HEK293 (cell line): ENCODE results near the gene TIMM50.

Source experiments
- CTCF ChIA-PET: fragments of 350-600 bp; formaldehyde crosslinking; extraction: SDS; loops from one replicate; lab custom pipeline; 2021; ENCODE audit warnings: antibody characterized with exemption; lab: Yijun Ruan, JAX
- POLR2A ChIA-PET: fragments of 300-600 bp; formaldehyde crosslinking; extraction: SDS; loops from one replicate; lab custom pipeline; 2020; ENCODE audit warnings: antibody characterized with exemption, inconsistent platforms; lab: Yijun Ruan, JAX
- H3K27ac ChIP-seq: fragments of 200-500 bp; sonication (Bioruptor generic); 2 replicates; pipeline ENCODE4 v1.5.1; 2014; ENCODE audit warnings: low read depth, low read length, control low read depth, inconsistent platforms; ENCODE audit errors: extremely low read depth
- H3K36me3 ChIP-seq, 2 experiments: fragments of 200-500 bp in 1 of 2; sonication (Bioruptor generic) in 1 of 2; 1 replicate in 1 of 2; 2 replicates in 1 of 2; pipeline ENCODE4 v1.5.1; 2014 to 2017; ENCODE audit warnings: inconsistent platforms in 2 of 2, low read length in 2 of 2; ENCODE audit not compliant: control insufficient read depth in 2 of 2, insufficient read depth in 1 of 2
- H3K4me1 ChIP-seq: fragments of 200-500 bp; sonication (Bioruptor generic); 2 replicates; pipeline ENCODE4 v1.5.1; 2014; ENCODE audit warnings: mild to moderate bottlenecking, low read length, inconsistent platforms; ENCODE audit not compliant: control insufficient read depth, insufficient read depth
- H3K4me3 ChIP-seq: 2 replicates; pipeline ENCODE4 v1.5.1; 2011; ENCODE audit warnings: low read depth, mild to moderate bottlenecking, control low read depth, low read length, moderate library complexity
- H3K9me3 ChIP-seq: fragments of 200-500 bp; sonication (Bioruptor generic); 2 replicates; pipeline ENCODE4 v1.5.1; 2014; ENCODE audit warnings: low read depth, low read length, inconsistent platforms; ENCODE audit not compliant: control insufficient read depth, insufficient read depth
- BCL11A ChIP-seq: fragments of 450-650 bp; formaldehyde crosslinking; IDR thresholded peaks from 2 replicates; pipeline ENCODE4 v1.5.1; 2016; ENCODE audit warnings: low read depth, missing biosample characterization, missing genetic modification characterization
- HOXC10 ChIP-seq: sonication (generic); formaldehyde crosslinking; IDR thresholded peaks from 2 replicates; pipeline ENCODE4 v1.8.1; 2023; ENCODE audit warnings: mild to moderate bottlenecking, missing genetic modification reagents
- TSHZ1 ChIP-seq: fragments of 450-650 bp; formaldehyde crosslinking; IDR thresholded peaks from 2 replicates; pipeline ENCODE4 v1.5.1; 2016; ENCODE audit warnings: missing biosample characterization, missing genetic modification characterization, borderline replicate concordance
- ZBTB10 ChIP-seq: fragments of 450-650 bp; formaldehyde crosslinking; IDR thresholded peaks from 2 replicates; pipeline ENCODE4 v1.5.1; 2016; ENCODE audit warnings: missing biosample characterization, missing genetic modification characterization
- ZFP37 ChIP-seq: fragments of 450-650 bp; formaldehyde crosslinking; IDR thresholded peaks from 2 replicates; pipeline ENCODE4 v1.5.1; 2016; ENCODE audit warnings: missing biosample characterization, missing genetic modification characterization
- ZNF121 ChIP-seq: fragments of 450-650 bp; formaldehyde crosslinking; IDR thresholded peaks from 2 replicates; pipeline ENCODE4 v1.5.1; 2016; ENCODE audit warnings: missing biosample characterization, missing genetic modification characterization
- ZNF157 ChIP-seq: fragments of 450-650 bp; formaldehyde crosslinking; IDR thresholded peaks from 2 replicates; pipeline ENCODE4 v1.5.1; 2016; ENCODE audit warnings: missing biosample characterization, missing genetic modification characterization
- ZNF311 ChIP-seq: fragments of 450-650 bp; formaldehyde crosslinking; IDR thresholded peaks from 2 replicates; pipeline ENCODE4 v1.5.1; 2017; ENCODE audit warnings: missing biosample characterization, missing genetic modification characterization, borderline replicate concordance
- ZNF366 ChIP-seq: fragments of 450-650 bp; formaldehyde crosslinking; conservative IDR thresholded peaks from 2 replicates; pipeline ENCODE4 v1.5.1; 2016; ENCODE audit warnings: missing biosample characterization, missing genetic modification characterization
- ZNF398 ChIP-seq: fragments of 450-650 bp; formaldehyde crosslinking; IDR thresholded peaks from 2 replicates; pipeline ENCODE4 v1.5.1; 2017; ENCODE audit warnings: missing biosample characterization, missing genetic modification characterization
- ZNF404 ChIP-seq: fragments of 450-650 bp; formaldehyde crosslinking; IDR thresholded peaks from 2 replicates; pipeline ENCODE4 v1.5.1; 2017; ENCODE audit warnings: missing biosample characterization, missing genetic modification characterization
- ZNF510 ChIP-seq: fragments of 450-650 bp; formaldehyde crosslinking; IDR thresholded peaks from 2 replicates; pipeline ENCODE4 v1.5.1; 2018; ENCODE audit warnings: mild to moderate bottlenecking, missing genetic modification characterization, missing biosample characterization; ENCODE audit not compliant: insufficient replicate concordance
- ZNF529 ChIP-seq: fragments of 450-650 bp; formaldehyde crosslinking; IDR thresholded peaks from 2 replicates; pipeline ENCODE4 v1.5.1; 2017; ENCODE audit warnings: missing genetic modification characterization, missing biosample characterization; ENCODE audit not compliant: insufficient replicate concordance
- ZNF571 ChIP-seq: fragments of 450-650 bp; formaldehyde crosslinking; IDR thresholded peaks from 2 replicates; pipeline ENCODE4 v1.5.0; 2017; ENCODE audit warnings: missing biosample characterization, missing genetic modification characterization
- ZNF600 ChIP-seq: fragments of 450-650 bp; formaldehyde crosslinking; IDR thresholded peaks from 2 replicates; pipeline ENCODE4 v1.5.1; 2016; ENCODE audit warnings: missing biosample characterization, missing genetic modification characterization
- TF ChIP-seq, protein P1 (sequence below): fragments of 450-650 bp; formaldehyde crosslinking; IDR thresholded peaks from 2 replicates; pipeline ENCODE4 v1.5.1; 2016; ENCODE audit warnings: missing biosample characterization, missing genetic modification characterization
- TF ChIP-seq, protein P2 (sequence below): fragments of 450-650 bp; formaldehyde crosslinking; conservative IDR thresholded peaks from 2 replicates; pipeline ENCODE4 v1.5.1; 2016; ENCODE audit warnings: low read depth, missing biosample characterization, missing genetic modification characterization
- TF ChIP-seq, protein P3 (sequence below): fragments of 450-650 bp; formaldehyde crosslinking; IDR thresholded peaks from 2 replicates; pipeline ENCODE4 v1.5.1; 2016; ENCODE audit warnings: missing biosample characterization, missing genetic modification characterization

The TIMM50 gene

DNA sequence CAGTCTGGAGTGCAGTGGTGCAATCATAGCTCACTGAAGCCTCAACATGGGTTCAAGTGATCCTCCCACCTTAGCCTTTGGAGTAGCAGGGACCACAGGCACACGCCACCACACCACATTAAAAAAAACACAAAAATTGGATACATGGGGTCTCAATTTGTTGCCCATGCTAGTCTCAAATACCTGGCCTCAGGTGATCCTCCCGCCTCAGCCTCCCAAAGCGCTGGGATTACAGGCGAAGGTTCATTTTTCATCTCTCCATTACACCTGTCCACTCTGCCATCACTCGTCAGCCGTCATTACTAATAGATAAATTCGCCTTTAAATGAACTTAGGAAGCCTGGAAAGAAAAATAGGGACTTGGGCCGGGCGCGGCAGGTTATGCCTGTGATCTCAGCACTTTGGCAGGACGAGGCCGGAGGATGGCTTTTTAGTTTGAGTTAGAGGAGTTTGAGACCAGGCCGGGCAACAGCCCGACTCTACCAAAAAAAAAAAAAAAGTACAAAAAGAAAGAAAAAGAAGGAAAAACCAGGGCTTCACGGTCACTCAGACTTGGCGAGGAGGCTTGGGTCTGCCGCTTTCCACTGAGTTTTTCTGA lies 35.9 kb upstream of the TIMM50 start (continued):
- 0 out of 2 replicates have a peak, but pooled peaks have one; percentile 8 for TF ChIP-seq BCL11A (tag by site-specific recombination)
- TF ChIP-seq, protein P1, sequence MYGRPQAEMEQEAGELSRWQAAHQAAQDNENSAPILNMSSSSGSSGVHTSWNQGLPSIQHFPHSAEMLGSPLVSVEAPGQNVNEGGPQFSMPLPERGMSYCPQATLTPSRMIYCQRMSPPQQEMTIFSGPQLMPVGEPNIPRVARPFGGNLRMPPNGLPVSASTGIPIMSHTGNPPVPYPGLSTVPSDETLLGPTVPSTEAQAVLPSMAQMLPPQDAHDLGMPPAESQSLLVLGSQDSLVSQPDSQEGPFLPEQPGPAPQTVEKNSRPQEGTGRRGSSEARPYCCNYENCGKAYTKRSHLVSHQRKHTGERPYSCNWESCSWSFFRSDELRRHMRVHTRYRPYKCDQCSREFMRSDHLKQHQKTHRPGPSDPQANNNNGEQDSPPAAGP (tag by site-specific recombination), result peak; percentile 18; the same call in 1 of the 2 replicates

- Histone ChIP-seq H3K4me1 (peaks cover 23% of the 10 kb centered on the region), H3K27ac (peak within 1 kb of the TSS; percentile 98), H3K9me3 (no peaks in the 10 kb centered on the region; the same call in 1 of the 2 replicates), H3K36me3 (peaks cover 34 to 56% of the 10 kb centered on the region in 2 experiments), H3K4me3 (peak within 1 kb of the TSS; percentile 57)
- POLR2A ChIA-PET, result interaction anchor here (0.5 to 8.1 kb wide), 27 partner anchors 10 to 980 kb away, joined by 3 to 199 read pairs (median 4); partner anchors contain the start of genes EID2B, MED29, PAF1 and RPS16
- CTCF ChIA-PET, result interaction anchor here (0.6 to 3.5 kb wide), 7 partner anchors 27 to 227 kb away, joined by 3 to 9 read pairs (median 3); partner anchors contain the start of gene TIMM50
- peak; percentile 72 for TF ChIP-seq ZNF366 (tag by site-specific recombination)
- TF ChIP-seq ZNF157, result no peak
- TF ChIP-seq ZFP37 (tag by site-specific recombination), result peak; percentile 96
- no peak for TF ChIP-seq ZNF529 (tag by site-specific recombination)
- TF ChIP-seq ZNF121 (tag by site-specific recombination), result no peak
- TF ChIP-seq, protein P2, sequence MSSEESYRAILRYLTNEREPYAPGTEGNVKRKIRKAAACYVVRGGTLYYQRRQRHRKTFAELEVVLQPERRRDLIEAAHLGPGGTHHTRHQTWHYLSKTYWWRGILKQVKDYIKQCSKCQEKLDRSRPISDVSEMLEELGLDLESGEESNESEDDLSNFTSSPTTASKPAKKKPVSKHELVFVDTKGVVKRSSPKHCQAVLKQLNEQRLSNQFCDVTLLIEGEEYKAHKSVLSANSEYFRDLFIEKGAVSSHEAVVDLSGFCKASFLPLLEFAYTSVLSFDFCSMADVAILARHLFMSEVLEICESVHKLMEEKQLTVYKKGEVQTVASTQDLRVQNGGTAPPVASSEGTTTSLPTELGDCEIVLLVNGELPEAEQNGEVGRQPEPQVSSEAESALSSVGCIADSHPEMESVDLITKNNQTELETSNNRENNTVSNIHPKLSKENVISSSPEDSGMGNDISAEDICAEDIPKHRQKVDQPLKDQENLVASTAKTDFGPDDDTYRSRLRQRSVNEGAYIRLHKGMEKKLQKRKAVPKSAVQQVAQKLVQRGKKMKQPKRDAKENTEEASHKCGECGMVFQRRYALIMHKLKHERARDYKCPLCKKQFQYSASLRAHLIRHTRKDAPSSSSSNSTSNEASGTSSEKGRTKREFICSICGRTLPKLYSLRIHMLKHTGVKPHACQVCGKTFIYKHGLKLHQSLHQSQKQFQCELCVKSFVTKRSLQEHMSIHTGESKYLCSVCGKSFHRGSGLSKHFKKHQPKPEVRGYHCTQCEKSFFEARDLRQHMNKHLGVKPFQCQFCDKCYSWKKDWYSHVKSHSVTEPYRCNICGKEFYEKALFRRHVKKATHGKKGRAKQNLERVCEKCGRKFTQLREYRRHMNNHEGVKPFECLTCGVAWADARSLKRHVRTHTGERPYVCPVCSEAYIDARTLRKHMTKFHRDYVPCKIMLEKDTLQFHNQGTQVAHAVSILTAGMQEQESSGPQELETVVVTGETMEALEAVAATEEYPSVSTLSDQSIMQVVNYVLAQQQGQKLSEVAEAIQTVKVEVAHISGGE, result peak; percentile 96
- no peak for TF ChIP-seq HOXC10 (CRISPR knock-in tag)
- TF ChIP-seq ZNF571 (tag by site-specific recombination), result no peak
- peak; percentile 56; the same call in 1 of the 2 replicates for TF ChIP-seq ZNF398 (tag by site-specific recombination)
- TF ChIP-seq TSHZ1 (tag by site-specific recombination), result no peak
- no peak for TF ChIP-seq ZNF404 (tag by site-specific recombination)
- TF ChIP-seq ZNF510 (tag by site-specific recombination), result no peak
- peak; percentile 53; the same call in 1 of the 2 replicates for TF ChIP-seq ZBTB10
- TF ChIP-seq ZNF311, result no peak
- TF ChIP-seq ZNF600, result peak; percentile 62
- TF ChIP-seq, protein P3, sequence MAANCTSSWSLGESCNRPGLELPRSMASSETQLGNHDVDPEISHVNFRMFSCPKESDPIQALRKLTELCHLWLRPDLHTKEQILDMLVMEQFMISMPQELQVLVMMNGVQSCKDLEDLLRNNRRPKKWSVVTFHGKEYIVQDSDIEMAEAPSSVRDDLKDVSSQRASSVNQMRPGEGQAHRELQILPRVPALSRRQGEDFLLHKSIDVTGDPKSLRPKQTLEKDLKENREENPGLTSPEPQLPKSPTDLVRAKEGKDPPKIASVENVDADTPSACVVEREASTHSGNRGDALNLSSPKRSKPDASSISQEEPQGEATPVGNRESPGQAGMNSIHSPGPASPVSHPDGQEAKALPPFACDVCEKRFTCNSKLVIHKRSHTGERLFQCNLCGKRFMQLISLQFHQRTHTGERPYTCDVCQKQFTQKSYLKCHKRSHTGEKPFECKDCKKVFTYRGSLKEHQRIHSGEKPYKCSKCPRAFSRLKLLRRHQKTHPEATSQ (tag by site-specific recombination), result peak; percentile 18; the same call in 1 of the 2 replicates
These were observed 35.2 kb upstream of the TIMM50 start, which contains the start of gene SUPT5H for GRCh38 chr19:39445196-39446111. SUPT5H (plus strand) TSS chr19:39445582; CDS start chr19:39445891, 309 bp downstream.
